Right lobe of liver (tissue), 4 donors: ENCODE measurements around the gene CD300LB.

Experiments
- POLR2A ChIP-seq: fragments of 450-650 bp; IDR thresholded peaks from one replicate; pipeline ENCODE4 v1.6.1; 2017; ENCODE audit warnings: antibody characterized with exemption, mild to moderate bottlenecking
- TF ChIP-seq, protein P1 (sequence below), 4 donors: fragments of 200-600 bp in 3 of 4; fragments of 450-650 bp in 1 of 4; IDR thresholded peaks; one replicate each; pipeline versions ENCODE4 v1.5.1 to v1.8.0; 2016 to 2022; ENCODE audit warnings: antibody characterized with exemption in 4 of 4, mild to moderate bottlenecking in 2 of 4
- donor health status: DM: no; HTN: no; CAD: no.
- donor health status: DM: no; HTN: no; CAD: no.
- donor health status: DM: no; HTN: yes; CAD: no.

DNA sequence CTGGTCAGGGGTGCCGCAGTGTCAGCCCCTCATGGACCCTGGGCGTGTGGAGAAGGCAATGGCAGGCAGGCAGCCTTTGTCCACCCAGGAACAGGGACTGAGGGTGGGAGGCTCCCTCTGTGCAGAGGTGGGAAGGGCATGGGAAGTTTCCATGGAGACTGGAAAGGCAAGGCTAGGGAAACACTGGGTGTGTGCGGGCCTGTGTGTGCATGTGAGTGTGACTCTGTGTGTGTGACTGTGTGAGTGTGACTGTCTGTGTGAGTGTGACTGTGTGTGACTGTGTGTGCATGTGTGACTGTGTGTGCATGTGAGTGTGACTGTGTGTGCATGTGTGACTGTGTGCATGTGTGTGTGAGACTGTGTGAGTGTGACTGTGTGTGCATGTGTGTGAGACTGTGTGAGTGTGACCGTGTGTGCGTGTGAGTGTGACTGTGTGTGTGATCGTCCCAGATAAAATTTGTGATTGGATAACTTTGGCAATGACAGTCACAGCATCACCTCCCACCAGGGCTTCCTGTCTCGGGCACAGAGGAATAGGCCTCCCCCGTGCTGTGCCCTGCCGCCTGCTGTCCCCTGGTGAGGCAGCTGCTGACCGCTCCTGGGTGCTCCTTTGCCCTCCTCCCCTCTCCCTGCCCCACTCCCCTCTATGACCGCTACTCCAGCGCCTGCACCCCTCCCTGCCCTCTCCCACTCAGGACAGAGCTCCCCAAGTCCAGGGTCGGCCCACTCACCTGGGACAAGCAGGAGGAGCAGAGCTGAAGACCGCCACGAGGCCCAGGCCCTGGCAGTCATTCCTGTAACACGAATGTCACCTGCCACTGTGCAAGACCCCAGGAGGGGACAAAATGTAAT, 13.9 kb upstream of the CD300LB start:
- TF ChIP-seq POLR2A = no peak
- TF ChIP-seq, protein P1, sequence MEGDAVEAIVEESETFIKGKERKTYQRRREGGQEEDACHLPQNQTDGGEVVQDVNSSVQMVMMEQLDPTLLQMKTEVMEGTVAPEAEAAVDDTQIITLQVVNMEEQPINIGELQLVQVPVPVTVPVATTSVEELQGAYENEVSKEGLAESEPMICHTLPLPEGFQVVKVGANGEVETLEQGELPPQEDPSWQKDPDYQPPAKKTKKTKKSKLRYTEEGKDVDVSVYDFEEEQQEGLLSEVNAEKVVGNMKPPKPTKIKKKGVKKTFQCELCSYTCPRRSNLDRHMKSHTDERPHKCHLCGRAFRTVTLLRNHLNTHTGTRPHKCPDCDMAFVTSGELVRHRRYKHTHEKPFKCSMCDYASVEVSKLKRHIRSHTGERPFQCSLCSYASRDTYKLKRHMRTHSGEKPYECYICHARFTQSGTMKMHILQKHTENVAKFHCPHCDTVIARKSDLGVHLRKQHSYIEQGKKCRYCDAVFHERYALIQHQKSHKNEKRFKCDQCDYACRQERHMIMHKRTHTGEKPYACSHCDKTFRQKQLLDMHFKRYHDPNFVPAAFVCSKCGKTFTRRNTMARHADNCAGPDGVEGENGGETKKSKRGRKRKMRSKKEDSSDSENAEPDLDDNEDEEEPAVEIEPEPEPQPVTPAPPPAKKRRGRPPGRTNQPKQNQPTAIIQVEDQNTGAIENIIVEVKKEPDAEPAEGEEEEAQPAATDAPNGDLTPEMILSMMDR (IDR thresholded peaks at IDR 0.05) = no peak
